NCI-H1694 treated with DMSO at 0.1 percent for 48 hours (cell line): ENCODE results near the gene KIF6.

Source experiments
- DNase-seq: peaks from one replicate; lab custom pipeline; 2025; lab: John Stamatoyannopoulos, UW

Gene KIF6

DNA sequence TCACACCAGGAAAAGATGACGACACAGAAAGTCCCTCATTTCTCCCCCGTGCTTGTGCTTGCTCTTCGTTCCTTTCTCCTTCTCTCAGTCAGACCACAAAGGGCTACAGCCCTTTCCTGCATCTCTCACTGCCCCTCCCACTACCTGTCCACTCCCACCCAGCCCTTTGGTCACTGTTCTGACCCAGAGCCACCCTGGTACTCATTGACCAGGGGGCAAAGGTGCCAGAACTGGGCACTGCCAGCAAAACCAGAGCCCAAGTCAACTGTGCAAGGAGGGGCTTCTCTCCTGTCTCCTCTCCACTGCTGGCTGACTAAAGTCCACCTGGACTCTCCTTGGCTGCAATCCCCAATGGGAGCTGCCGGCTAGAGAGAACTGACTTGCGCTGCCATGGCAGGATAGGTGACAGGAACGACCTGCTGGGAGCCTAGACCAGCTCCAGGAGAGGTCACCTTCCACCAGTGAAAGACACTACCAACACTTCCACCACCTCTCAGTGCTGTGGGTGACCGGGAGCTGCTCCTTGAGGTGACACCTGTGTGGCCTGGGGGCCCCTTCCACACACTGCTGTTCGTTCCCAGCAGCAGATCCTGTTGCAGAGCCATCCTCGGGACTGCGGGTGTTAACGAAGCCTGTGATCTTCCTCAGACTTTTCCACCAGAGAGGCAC lies 443.8 kb downstream of the KIF6 start:
- DNase-seq, result no peak

DNA sequence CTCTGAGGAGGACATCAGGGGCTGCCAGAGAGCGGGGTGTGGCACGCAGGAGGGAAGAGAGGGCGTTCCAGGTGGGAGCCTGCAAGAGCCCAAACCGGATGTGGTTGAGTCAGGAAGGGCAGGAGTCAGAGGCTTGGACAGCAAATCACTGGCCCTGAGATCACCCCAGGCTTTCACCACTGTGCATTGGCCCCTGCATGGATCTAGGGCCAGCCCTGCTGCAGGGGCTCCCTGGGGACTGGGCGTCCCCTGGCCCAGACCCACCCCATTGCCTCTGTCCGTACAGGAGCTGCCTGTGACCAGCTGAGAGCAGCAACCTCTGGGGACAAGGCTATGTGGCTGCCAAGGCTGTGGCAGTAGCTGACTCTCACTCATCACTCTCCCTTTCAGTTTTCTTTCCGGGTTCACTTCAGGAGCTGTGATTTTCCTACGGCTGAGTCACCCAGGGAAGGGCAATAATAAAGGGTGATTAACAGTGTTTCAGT lies 444.9 kb downstream of the KIF6 start:
- DNase-seq, result no peak
